Type B pancreatic cell (in vitro differentiated cells): ENCODE results near the gene AHDC1. TPM values are rescaled to one million over a fixed set of nuclear protein-coding genes. Genes with fewer than 3 reads are reported as not detected.
A peak's percentile ranks its signal among the peaks of the same experiment; 100 is the strongest.

Source experiments
- DNase-seq: peaks from one replicate; pipeline ENCODE4 v3.0.0; 2021; ENCODE audit warnings: mixed read lengths; ENCODE audit not compliant: unreplicated experiment; ENCODE audit errors: extremely low spot score
- H3K27ac Mint-ChIP-seq: 2 replicates; pipeline ENCODE4 v1.8.0; 2021; ENCODE audit warnings: mild to moderate bottlenecking, mixed read lengths
- H3K27me3 Mint-ChIP-seq: 2 replicates; pipeline ENCODE4 v1.8.0; 2021; ENCODE audit warnings: mixed read lengths
- H3K36me3 Mint-ChIP-seq: 2 replicates; pipeline ENCODE4 v1.8.0; 2021; ENCODE audit warnings: mixed read lengths
- H3K4me1 Mint-ChIP-seq: one replicate; pipeline ENCODE4 v1.8.0; 2021; ENCODE audit warnings: mixed read lengths; ENCODE audit not compliant: unreplicated experiment
- H3K4me3 Mint-ChIP-seq: 2 replicates; pipeline ENCODE4 v1.8.0; 2021; ENCODE audit warnings: mild to moderate bottlenecking, mixed read lengths
- H3K9me3 Mint-ChIP-seq: 2 replicates; pipeline ENCODE4 v1.8.0; 2021; ENCODE audit warnings: mixed read lengths
- total RNA-seq: library from RNA; stranded (reverse); gene quantifications from 2 replicates; pipeline ENCODE4 v1.2.1, GENCODE V29; 2021; ENCODE audit warnings: low replicate concordance
- TF ChIP-seq, protein P1 (sequence below): fragments of 200-600 bp; sonication (generic); conservative IDR thresholded peaks from 2 replicates; pipeline ENCODE4 v1.5.0; 2021; ENCODE audit warnings: antibody characterized with exemption, mild to moderate bottlenecking

Gene AHDC1
- total RNA-seq, 1 donor from 2014 or later = 61.0 TPM

DNA sequence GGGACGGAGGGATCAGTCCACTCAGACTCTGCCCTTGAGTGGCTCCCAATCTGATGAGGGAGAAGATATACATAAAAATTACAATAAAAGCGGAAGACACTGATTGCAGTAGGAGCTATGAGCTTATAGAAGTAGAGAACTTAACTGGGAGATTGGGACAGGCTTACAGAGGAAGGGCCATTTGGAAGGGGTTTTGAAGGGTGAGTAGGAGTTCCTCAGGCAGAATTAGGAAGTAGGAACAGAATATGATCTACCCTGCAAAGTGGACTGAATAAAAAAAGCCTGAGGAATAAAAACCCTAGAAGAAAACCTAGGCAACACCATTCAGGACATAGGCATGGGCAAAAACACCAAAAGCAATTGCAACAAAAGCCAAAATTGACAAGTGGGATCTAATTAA lies 104.8 kb downstream of the AHDC1 start:
- Mint-ChIP-seq H3K4me1 (peaks cover 24% of the 10 kb centered on the region), H3K27ac (no peak overlapping the region), H3K27me3 (no peaks in the 10 kb centered on the region), H3K4me3 (no peak overlapping the region), H3K9me3 (no peaks in the 10 kb centered on the region), H3K36me3 (no peaks in the 10 kb centered on the region)
- DNase-seq = no peak
- TF ChIP-seq, protein P1, sequence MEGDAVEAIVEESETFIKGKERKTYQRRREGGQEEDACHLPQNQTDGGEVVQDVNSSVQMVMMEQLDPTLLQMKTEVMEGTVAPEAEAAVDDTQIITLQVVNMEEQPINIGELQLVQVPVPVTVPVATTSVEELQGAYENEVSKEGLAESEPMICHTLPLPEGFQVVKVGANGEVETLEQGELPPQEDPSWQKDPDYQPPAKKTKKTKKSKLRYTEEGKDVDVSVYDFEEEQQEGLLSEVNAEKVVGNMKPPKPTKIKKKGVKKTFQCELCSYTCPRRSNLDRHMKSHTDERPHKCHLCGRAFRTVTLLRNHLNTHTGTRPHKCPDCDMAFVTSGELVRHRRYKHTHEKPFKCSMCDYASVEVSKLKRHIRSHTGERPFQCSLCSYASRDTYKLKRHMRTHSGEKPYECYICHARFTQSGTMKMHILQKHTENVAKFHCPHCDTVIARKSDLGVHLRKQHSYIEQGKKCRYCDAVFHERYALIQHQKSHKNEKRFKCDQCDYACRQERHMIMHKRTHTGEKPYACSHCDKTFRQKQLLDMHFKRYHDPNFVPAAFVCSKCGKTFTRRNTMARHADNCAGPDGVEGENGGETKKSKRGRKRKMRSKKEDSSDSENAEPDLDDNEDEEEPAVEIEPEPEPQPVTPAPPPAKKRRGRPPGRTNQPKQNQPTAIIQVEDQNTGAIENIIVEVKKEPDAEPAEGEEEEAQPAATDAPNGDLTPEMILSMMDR = no peak

DNA sequence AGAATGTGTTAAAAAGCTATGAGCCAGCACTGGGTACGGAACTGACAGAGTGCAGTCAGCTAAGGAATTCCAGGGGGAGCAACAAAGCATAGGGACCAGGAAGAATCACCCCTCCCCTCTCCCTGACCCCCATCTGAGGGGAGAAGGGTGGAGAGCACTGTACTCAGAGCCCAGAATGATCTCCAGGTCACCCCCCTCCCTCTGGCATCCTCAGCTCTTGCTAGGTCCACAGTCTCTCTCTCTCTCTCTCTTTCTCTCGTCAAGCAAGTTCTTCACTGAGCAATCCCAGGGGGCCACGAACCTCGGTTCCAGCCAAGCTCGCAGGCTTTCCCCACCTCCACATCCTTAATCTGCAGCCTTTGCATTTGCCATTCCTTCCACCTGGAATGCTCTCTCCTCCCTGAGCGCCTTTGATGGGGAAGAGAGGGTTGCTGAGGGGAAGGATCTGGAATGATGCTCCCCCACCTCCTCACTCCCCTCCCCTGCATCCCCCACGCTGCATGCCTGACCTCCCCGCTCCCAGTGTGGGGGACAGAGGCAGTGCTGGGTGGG lies 107.3 kb downstream of the AHDC1 start:
- Mint-ChIP-seq H3K4me1 (peaks cover 20% of the 10 kb centered on the region), H3K4me3 (peak overlapping the region; percentile 4), H3K9me3 (no peaks in the 10 kb centered on the region), H3K36me3 (no peaks in the 10 kb centered on the region), H3K27ac (peak overlapping the region; percentile 84), H3K27me3 (no peaks in the 10 kb centered on the region)
- TF ChIP-seq, protein P1 = peak; percentile 62
- no peak for DNase-seq

DNA sequence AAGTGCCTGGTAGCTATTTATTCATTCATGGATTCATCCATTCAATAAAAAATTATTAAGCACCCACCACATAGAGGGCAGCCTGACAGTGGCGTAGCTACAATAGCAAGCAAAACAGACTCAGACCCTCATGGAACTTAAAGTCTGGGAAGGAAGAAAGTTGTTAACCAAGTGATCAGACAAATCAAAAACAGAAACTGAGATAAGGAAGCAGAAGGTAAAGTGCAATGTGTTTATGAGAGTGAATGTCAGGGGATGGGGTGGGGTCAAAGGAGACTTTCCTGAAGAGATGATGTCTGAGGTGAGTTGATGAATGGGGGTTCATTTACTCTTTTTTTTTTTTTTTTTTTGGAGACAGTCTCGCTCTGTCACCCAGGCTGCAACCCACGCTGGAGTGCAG lies 111.1 kb downstream of the AHDC1 start:
- H3K4me3 Mint-ChIP-seq = no peak overlapping the region
- H3K27me3 Mint-ChIP-seq = no peaks in the 10 kb centered on the region
- no peaks in the 10 kb centered on the region for H3K36me3 Mint-ChIP-seq
- no peaks in the 10 kb centered on the region for H3K9me3 Mint-ChIP-seq
- TF ChIP-seq, protein P1 = no peak
- DNase-seq = no peak
- peak overlapping the region; percentile 8 for H3K27ac Mint-ChIP-seq
- peaks cover 35% of the 10 kb centered on the region for H3K4me1 Mint-ChIP-seq

DNA sequence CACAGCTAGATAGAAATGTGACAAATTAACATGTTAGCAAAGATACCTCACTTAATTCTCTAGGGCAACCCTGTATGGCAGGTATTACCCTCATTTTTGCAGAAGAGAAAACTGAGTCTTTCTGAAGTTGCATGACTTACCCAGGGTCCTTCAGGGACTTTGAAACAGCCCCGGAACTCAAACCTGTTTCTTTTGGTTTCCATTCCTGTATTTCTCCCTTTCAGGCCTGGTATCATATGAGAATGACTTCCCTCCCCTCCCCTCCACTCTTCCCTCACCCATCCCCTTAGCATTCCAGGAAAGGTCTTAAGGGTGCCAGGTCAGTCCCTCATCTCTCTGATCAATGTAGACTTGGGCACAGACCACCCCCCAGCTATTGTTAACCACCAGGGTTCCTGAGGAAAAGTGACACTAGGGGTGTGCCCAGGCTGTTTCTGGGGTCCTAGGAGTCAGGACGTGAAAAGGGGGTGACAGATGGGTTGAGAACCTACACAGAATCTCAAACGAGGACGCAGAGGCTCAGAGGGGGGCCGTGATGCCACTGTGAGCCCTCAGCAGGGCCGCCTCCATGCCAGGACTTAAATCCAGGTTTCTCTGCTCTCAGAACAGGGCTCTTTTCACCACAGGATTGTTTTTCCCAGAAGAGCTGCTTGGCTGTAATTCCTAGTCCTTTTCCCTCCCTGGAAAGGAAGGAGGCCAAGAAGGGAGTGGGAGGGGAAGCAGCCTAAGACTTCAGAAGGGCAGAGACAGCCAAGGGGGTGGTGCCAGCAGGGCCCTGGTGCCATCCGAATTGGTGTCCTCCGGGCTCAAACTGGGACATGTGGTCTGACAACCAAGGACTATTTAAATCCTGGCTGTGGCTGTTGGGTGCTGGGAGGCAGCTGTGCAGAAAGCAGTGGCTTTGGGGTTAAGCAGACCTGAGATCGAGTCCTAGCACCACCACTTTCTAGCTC lies 111.9 kb downstream of the AHDC1 start:
- Mint-ChIP-seq H3K4me3 (peak overlapping the region; percentile 69), H3K9me3 (no peaks in the 10 kb centered on the region), H3K27me3 (no peaks in the 10 kb centered on the region)

DNA sequence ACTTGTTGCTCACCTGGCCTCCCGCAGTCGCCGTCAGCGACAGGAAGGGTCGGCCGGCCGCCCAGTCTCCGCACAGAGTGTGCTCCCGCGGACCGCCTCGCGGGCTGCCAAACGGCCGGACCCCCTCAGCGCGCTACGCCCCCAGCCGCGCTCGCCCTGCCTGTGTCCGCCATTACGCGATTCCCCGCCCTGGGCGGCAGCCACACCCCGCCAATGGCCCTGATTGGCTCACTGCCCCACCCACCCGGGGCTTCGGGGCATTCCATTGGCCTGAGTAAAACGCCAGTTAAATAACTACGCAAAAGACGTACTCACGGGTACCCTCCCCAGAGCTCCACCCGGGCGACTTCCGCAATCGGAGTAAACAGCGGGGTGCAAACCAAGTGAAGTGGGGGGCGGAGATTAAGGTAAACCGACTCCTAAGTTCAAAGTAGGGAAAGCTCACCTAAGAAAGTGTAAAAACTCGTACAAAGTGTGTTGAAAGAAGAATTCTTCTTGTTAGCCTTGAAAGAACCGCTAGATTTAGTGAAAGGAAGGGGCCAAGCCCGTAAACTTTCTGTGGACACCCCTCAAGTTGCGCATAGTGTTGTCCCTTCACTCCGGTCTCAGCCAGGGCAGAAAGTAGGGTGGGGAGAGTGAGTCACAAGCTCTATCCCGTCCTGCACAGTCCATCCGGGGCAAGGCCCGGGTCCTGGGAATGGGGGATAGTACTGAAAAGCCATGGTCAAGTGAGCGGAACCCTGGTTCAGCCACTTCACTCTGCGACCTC lies 113.8 kb downstream of the AHDC1 start, which contains the start of gene WASF2:
Gene WASF2, minus strand, starts transcription at position 195 of the 769 bp plus-strand sequence. CDS start 61,277 bp downstream, outside the sequence.
- Mint-ChIP-seq H3K4me3 (peak within 1 kb of the TSS; percentile 98), H3K9me3 (no peaks in the 10 kb centered on the region), H3K4me1 (peaks cover 30% of the 10 kb centered on the region), H3K27ac (peak within 1 kb of the TSS; percentile 100), H3K36me3 (no peaks in the 10 kb centered on the region), H3K27me3 (no peaks in the 10 kb centered on the region)
- peak; percentile 98 for DNase-seq
- TF ChIP-seq, protein P1 = peak; percentile 47

More for the DNA sequence above, 111.9 kb downstream of the AHDC1 start:
- peaks cover 36% of the 10 kb centered on the region for H3K4me1 Mint-ChIP-seq
- DNase-seq = no peak
- TF ChIP-seq, protein P1 = no peak
- H3K27ac Mint-ChIP-seq = peak overlapping the region; percentile 8
- H3K36me3 Mint-ChIP-seq = no peaks in the 10 kb centered on the region
